NCI-H510A (cell line): ENCODE results near the gene PML.
A peak's percentile ranks its signal among the peaks of the same experiment; 100 is the strongest.
"Not testable (repeated sequence)": the region's sequence is repeated elsewhere in the genome, so short reads cannot be mapped to it uniquely, and the experiment has no call there.

ENCODE experiments used
- DNase-seq: peaks from one replicate; lab custom pipeline; 2025; lab: John Stamatoyannopoulos, UW

The PML gene

GRCh38 chr15:73957785-73958184 lies 36.7 kb upstream of the PML start:
- DNase-seq = no peak

- DNase-seq = no peak
Measured at GRCh38 chr15:73959012-73959581, 35.4 kb upstream of the PML start.

GRCh38 chr15:73959801-73960200 lies 34.7 kb upstream of the PML start:
- DNase-seq = no peak

- DNase-seq = not testable (repeated sequence)
Measured at GRCh38 chr15:73960472-73961070, 33.9 kb upstream of the PML start.

- DNase-seq = no peak
Measured at GRCh38 chr15:73962433-73962832, 32.1 kb upstream of the PML start.

- DNase-seq = peak; percentile 22
Measured at GRCh38 chr15:73964736-73965093, 29.8 kb upstream of the PML start.

- no peak for DNase-seq
Measured at GRCh38 chr15:73965094-73965757, 29.3 kb upstream of the PML start.

GRCh38 chr15:73965758-73966113 lies 28.8 kb upstream of the PML start:
- DNase-seq = no peak

GRCh38 chr15:73968461-73968860 lies 26.1 kb upstream of the PML start:
- no peak for DNase-seq

- DNase-seq = no peak
Measured at GRCh38 chr15:73969151-73969759, 25.3 kb upstream of the PML start.

GRCh38 chr15:73972984-73973682 lies 21.4 kb upstream of the PML start:
- DNase-seq = peak; percentile 54

- not testable (repeated sequence) for DNase-seq
Measured at GRCh38 chr15:73973683-73974200, 20.8 kb upstream of the PML start.

GRCh38 chr15:73975440-73976125 lies 18.9 kb upstream of the PML start:
- not testable (repeated sequence) for DNase-seq

- no peak for DNase-seq
Measured at GRCh38 chr15:73978896-73979295, 15.6 kb upstream of the PML start.

- no peak for DNase-seq
Measured at GRCh38 chr15:73979636-73980035, 14.9 kb upstream of the PML start.

GRCh38 chr15:73981761-73982221 lies 12.7 kb upstream of the PML start:
- no peak for DNase-seq

GRCh38 chr15:73982222-73982962 lies 12.1 kb upstream of the PML start:
- no peak for DNase-seq

- no peak for DNase-seq
Measured at GRCh38 chr15:73983211-73983727, 11.2 kb upstream of the PML start.

- DNase-seq = no peak
Measured at GRCh38 chr15:73983773-73984172, 10.7 kb upstream of the PML start.

- DNase-seq = no peak
Measured at GRCh38 chr15:73984208-73984979, 10.1 kb upstream of the PML start.
